Measurements from ENCODE around the gene MTUS2. TPM values are rescaled to one million over a fixed set of nuclear protein-coding genes. Genes with fewer than 3 reads are reported as not detected.

The MTUS2 gene
- total RNA-seq, 6 experiments from 2014 or later: 0.07 to 0.15 (median 0.14) TPM; not detected in 1

DNA sequence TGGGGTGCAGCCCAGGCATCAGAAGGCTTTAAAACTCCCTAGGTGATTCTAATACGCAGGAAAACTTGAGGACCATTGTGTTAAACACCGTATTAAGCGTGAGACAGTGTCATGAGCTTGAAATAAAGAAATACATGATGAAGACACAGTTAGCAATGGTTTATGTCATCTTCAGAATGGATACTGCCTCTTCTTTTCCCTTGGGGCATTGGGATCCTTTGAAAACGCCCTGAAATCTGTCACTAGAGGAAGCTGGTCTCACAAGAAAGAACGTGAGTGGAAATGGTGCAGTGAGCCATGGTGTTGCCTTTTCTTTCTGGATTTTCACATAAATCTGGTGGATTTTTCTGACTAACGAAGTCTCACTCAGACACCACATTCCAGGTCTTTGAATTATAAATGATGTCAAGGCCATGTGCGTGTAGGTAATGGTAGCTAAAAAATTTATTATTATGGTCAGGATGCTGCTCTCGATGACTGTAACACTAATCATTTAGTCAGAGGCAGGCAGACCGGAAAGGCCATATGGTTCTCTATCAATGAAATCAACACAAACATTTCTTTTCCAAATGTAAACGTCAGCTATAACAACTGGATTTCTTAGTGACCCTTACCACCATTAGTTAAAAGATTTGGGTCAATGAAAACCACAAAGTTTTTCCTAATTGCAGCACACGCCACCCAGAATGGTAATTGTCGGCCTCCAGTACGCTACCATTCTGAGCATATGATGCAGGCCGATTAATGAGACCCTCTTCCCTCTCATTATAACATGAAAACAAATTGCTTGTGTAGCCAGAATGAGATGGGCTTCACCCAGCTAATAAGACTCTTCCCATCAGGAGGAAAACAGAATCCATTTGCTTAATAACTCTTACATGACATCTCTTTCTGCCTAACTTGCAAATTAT, 669.8 kb downstream of the MTUS2 start:
- Mint-ChIP-seq H3K9me3 (no peaks in the 10 kb centered on the region), H3K27me3 (ENCODE audit: insufficient read depth) (peaks cover 7% of the 10 kb centered on the region), H3K4me3 (no peak overlapping the region), H3K36me3 (ENCODE audit: low read depth) (no peaks in the 10 kb centered on the region; the same call in 1 of the 2 replicates), H3K27ac (no peak overlapping the region), H3K4me1 (ENCODE audit: low read depth) (no peaks in the 10 kb centered on the region)
- no peak for DNase-seq
- TF ChIP-seq CTCF (IDR thresholded peaks at IDR 0.05): no peak

DNA sequence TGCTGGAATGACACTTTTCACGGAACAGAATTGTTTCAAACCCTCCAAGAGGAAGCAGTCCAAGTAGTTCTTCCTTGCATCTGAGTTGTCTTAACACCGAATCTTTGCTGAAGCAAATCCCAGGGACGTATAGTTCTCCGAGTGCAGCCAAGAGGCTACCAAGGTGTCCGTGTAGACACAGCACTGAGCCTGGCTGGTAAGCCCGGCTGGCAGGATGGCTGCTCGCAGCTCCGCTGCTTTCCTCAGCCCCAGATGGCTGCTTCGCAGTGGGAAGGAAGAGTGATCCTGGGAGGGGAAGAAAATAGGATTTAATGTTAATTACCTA, 670.4 kb downstream of the MTUS2 start:
- H3K27ac Mint-ChIP-seq: no peak overlapping the region
- peaks cover 5% of the 10 kb centered on the region for H3K27me3 Mint-ChIP-seq (ENCODE audit: insufficient read depth)
- no peaks in the 10 kb centered on the region for H3K36me3 Mint-ChIP-seq (ENCODE audit: low read depth)
- H3K4me1 Mint-ChIP-seq (ENCODE audit: low read depth): no peaks in the 10 kb centered on the region
- DNase-seq: no peak
- H3K4me3 Mint-ChIP-seq: no peak overlapping the region
- TF ChIP-seq CTCF (IDR thresholded peaks at IDR 0.05): no peak
- H3K9me3 Mint-ChIP-seq: no peaks in the 10 kb centered on the region

DNA sequence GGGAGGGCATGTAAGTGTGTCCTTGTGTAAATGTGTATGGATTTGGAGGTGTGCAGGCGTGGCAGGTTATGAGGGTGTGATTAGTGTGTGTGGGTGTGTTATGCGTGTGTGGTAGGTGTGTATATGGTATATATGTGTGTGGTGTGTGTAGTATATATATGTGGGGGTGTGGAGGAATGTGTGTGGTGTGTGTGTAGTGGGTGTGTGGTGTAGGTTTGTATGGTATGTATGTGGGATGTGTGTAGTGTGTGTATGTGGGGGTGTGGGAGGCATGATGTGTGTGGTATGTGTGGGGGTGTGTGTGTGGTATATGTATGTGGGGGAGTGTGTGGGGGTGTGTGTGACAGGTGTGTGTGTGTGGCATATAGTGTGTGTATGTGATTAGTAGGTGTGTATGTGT, 671.1 kb downstream of the MTUS2 start:
- TF ChIP-seq CTCF (IDR thresholded peaks at IDR 0.05): no peak
- peaks cover 5% of the 10 kb centered on the region for H3K27me3 Mint-ChIP-seq (ENCODE audit: insufficient read depth)
- no peak overlapping the region for H3K4me3 Mint-ChIP-seq
- H3K9me3 Mint-ChIP-seq: no peaks in the 10 kb centered on the region
- no peaks in the 10 kb centered on the region for H3K36me3 Mint-ChIP-seq (ENCODE audit: low read depth)
- no peak for DNase-seq
- H3K4me1 Mint-ChIP-seq (ENCODE audit: low read depth): no peaks in the 10 kb centered on the region
- H3K27ac Mint-ChIP-seq: no peak overlapping the region

GRCh38 chr13:29493796-29494195, 673.7 kb downstream of the MTUS2 start:
- H3K27ac Mint-ChIP-seq: no peak overlapping the region
- peaks cover 18% of the 10 kb centered on the region for H3K27me3 Mint-ChIP-seq (ENCODE audit: insufficient read depth)
- H3K4me1 Mint-ChIP-seq (ENCODE audit: low read depth): no peaks in the 10 kb centered on the region
- no peak for TF ChIP-seq CTCF (IDR thresholded peaks at IDR 0.05)
- no peaks in the 10 kb centered on the region for H3K36me3 Mint-ChIP-seq (ENCODE audit: low read depth)
- DNase-seq: no peak
- H3K9me3 Mint-ChIP-seq: no peaks in the 10 kb centered on the region
- H3K4me3 Mint-ChIP-seq: no peak overlapping the region

DNA sequence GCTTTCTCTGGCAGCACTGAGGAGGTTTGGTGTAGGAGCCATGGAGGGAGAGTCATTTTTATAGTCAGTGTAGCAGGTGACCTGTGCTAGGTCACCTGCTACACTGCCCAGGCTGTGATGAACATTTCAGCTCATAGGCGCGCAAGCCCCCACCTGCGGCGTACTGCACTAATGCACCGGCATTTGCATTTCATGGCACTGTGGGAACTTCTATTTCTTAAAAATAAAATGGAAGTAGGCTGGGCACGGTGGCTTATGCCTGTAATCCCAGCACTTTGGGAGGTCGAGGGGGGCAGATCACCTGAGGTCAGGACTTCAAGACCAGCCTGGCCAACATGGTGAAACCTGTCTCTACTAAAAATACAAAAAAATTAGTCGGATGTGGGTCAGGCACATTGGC, 674.4 kb downstream of the MTUS2 start:
- no peak for TF ChIP-seq CTCF (IDR thresholded peaks at IDR 0.05)
- H3K27ac Mint-ChIP-seq: no peak overlapping the region

More for the DNA sequence above, 674.4 kb downstream of the MTUS2 start:
- Mint-ChIP-seq H3K9me3 (no peaks in the 10 kb centered on the region), H3K27me3 (ENCODE audit: insufficient read depth) (peaks cover 18% of the 10 kb centered on the region), H3K4me1 (ENCODE audit: low read depth) (no peaks in the 10 kb centered on the region), H3K4me3 (no peak overlapping the region), H3K36me3 (ENCODE audit: low read depth) (no peaks in the 10 kb centered on the region)
- DNase-seq: no peak

Measured in HFFc6 (cell line).